ENCODE data around the gene B3GNT9. TPM values are rescaled to one million over a fixed set of nuclear protein-coding genes. Genes with fewer than 3 reads are reported as not detected.

The B3GNT9 gene
- total RNA-seq, 1 experiment from 2014 or later, result 3.8 TPM

DNA sequence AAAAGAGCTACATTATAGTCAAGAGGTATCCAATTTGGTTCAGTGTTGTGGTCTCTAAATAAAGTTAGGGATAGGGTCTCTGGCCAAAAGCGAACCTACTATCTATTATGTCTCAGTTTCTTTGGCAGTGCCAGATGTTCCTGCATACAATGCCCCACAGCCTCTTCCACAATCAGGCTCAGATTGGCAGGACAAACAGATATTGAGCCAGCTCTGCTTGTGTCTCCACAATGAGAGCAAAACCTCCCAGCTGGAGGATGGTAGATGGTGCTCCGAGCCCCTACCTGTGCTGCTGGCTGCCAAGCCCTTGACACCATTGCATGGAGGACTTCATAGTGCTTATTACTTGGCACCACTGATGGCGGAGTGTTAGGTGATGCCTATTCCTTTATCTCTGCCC is 21.4 kb downstream of the B3GNT9 start:
- H3K27me3 ChIP-seq (ENCODE audit: insufficient read depth, low read length), result no peaks in the 10 kb centered on the region
- no peaks in the 10 kb centered on the region for H3K4me1 ChIP-seq (ENCODE audit: control insufficient read depth in 1 of 2, insufficient read depth in 2 of 2, low read length in 2 of 2)
- BruUV-seq (replicated peaks), result no TSS peak
- ChIA-PET CTCF (no interaction called here), POLR2A (no interaction called here), RAD21 (ENCODE audit: low non-redundant PET in 1 of 2, low total read pairs in 2 of 2, uncharacterized antibody in 2 of 2, unreplicated experiment in 2 of 2) (no interaction called here)
- H3K9me2 ChIP-seq (ENCODE audit: insufficient read depth), result no peaks in the 10 kb centered on the region
- H3K79me2 ChIP-seq (ENCODE audit: insufficient read depth, low read length), result 0 out of 2 replicates have a peak, but pooled peaks cover 3% of the 10 kb centered on the region
- no peak for TF ChIP-seq JUND (IDR thresholded peaks at IDR 0.05)
- TF ChIP-seq ZFX (IDR thresholded peaks at IDR 0.05), result no peak
- TF ChIP-seq RAD21 (IDR thresholded peaks at IDR 0.05; ENCODE audit: low read depth), result no peak
- TF ChIP-seq CBX3 (IDR thresholded peaks at IDR 0.05; ENCODE audit: low read depth), result no peak
- no peak for TF ChIP-seq SIN3A (IDR thresholded peaks at IDR 0.05; ENCODE audit: low read depth)
- no peak for TF ChIP-seq EZH2 (IDR thresholded peaks at IDR 0.05)
- TF ChIP-seq SP1 (IDR thresholded peaks at IDR 0.05; ENCODE audit: low read depth), result no peak
- TF ChIP-seq ELF1 (IDR thresholded peaks at IDR 0.05; ENCODE audit: borderline replicate concordance, low read depth), result no peak
- TF ChIP-seq EGR1 (IDR thresholded peaks at IDR 0.05; ENCODE audit: low read depth), result no peak
- no peaks in the 10 kb centered on the region for H4K20me1 ChIP-seq (ENCODE audit: insufficient read depth)
- H3K9me3 ChIP-seq (ENCODE audit: control insufficient read depth in 1 of 2, insufficient read depth in 1 of 2, low read depth in 1 of 2, low read length in 2 of 2), result no peaks in the 10 kb centered on the region
- H3K36me3 ChIP-seq (ENCODE audit: control insufficient read depth in 1 of 2, insufficient read depth in 2 of 2, low read length in 2 of 2), result peaks cover 14 to 24% of the 10 kb centered on the region in 2 experiments; a peak in 3 of 4 replicates
- H2AFZ ChIP-seq (ENCODE audit: low read depth, low read length, poor library complexity, severe bottlenecking), result no peak overlapping the region
- H3K27ac ChIP-seq (ENCODE audit: low read depth, low read length), result no peak overlapping the region
- no peak overlapping the region for H3K4me3 ChIP-seq (replicated peaks in 1 of 2; ENCODE audit: low read depth in 1 of 2, low read length in 2 of 2)
- H3K4me2 ChIP-seq (ENCODE audit: low read length), result no peak overlapping the region
- ATAC-seq (no peak), DNase-seq (ENCODE audit: low read depth, low spot score) (no peak)
- no peak overlapping the region for H3K9ac ChIP-seq (ENCODE audit: low read length)
- intact Hi-C loops (cut with micrococcal nuclease), result no loop called here

DNA sequence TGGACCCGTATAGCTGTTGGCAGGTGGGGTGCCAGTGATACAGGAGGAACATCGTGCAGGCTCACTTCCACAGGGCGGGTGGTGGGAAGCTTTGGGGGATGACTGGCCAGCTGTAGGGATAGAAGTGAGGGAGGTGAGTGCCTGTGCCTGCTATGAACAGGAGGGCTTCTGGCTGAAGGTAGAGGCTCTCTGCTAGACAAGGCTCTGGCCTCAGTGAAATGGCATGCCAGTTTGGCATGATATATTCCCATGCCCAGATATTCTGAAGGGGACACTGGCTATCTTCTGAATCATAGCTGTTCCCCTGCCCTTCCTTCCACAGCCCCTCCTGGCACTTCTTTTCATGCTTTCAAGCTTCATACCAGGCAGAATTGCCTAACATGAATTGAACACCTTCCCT is 21.9 kb downstream of the B3GNT9 start:
- TF ChIP-seq SP1 (IDR thresholded peaks at IDR 0.05; ENCODE audit: low read depth) (no peak), CBX3 (IDR thresholded peaks at IDR 0.05; ENCODE audit: low read depth) (no peak), YY1 (IDR thresholded peaks at IDR 0.05; ENCODE audit: extremely low read depth, insufficient replicate concordance, low read depth, low read length) (no peak), ZNF274 (IDR thresholded peaks at IDR 0.05; ENCODE audit: low read depth, low read length) (no peak), SRF (IDR thresholded peaks at IDR 0.05; ENCODE audit: low read depth) (no peak), EZH2phosphoT487 (IDR thresholded peaks at IDR 0.05; ENCODE audit: borderline replicate concordance) (no peak), SIN3A (IDR thresholded peaks at IDR 0.05; ENCODE audit: low read depth) (no peak)
- TF ChIP-seq, protein P1, sequence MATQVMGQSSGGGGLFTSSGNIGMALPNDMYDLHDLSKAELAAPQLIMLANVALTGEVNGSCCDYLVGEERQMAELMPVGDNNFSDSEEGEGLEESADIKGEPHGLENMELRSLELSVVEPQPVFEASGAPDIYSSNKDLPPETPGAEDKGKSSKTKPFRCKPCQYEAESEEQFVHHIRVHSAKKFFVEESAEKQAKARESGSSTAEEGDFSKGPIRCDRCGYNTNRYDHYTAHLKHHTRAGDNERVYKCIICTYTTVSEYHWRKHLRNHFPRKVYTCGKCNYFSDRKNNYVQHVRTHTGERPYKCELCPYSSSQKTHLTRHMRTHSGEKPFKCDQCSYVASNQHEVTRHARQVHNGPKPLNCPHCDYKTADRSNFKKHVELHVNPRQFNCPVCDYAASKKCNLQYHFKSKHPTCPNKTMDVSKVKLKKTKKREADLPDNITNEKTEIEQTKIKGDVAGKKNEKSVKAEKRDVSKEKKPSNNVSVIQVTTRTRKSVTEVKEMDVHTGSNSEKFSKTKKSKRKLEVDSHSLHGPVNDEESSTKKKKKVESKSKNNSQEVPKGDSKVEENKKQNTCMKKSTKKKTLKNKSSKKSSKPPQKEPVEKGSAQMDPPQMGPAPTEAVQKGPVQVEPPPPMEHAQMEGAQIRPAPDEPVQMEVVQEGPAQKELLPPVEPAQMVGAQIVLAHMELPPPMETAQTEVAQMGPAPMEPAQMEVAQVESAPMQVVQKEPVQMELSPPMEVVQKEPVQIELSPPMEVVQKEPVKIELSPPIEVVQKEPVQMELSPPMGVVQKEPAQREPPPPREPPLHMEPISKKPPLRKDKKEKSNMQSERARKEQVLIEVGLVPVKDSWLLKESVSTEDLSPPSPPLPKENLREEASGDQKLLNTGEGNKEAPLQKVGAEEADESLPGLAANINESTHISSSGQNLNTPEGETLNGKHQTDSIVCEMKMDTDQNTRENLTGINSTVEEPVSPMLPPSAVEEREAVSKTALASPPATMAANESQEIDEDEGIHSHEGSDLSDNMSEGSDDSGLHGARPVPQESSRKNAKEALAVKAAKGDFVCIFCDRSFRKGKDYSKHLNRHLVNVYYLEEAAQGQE (IDR thresholded peaks at IDR 0.05; ENCODE audit: low read depth), result no peak
- TF ChIP-seq, protein P2, sequence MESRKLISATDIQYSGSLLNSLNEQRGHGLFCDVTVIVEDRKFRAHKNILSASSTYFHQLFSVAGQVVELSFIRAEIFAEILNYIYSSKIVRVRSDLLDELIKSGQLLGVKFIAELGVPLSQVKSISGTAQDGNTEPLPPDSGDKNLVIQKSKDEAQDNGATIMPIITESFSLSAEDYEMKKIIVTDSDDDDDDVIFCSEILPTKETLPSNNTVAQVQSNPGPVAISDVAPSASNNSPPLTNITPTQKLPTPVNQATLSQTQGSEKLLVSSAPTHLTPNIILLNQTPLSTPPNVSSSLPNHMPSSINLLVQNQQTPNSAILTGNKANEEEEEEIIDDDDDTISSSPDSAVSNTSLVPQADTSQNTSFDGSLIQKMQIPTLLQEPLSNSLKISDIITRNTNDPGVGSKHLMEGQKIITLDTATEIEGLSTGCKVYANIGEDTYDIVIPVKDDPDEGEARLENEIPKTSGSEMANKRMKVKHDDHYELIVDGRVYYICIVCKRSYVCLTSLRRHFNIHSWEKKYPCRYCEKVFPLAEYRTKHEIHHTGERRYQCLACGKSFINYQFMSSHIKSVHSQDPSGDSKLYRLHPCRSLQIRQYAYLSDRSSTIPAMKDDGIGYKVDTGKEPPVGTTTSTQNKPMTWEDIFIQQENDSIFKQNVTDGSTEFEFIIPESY (IDR thresholded peaks at IDR 0.05; ENCODE audit: extremely low read depth, insufficient replicate concordance, low read length), result no peak
- Histone ChIP-seq H3K36me3 (ENCODE audit: control insufficient read depth in 1 of 2, insufficient read depth in 2 of 2, low read length in 2 of 2) (peaks cover 14 to 18% of the 10 kb centered on the region in 2 experiments; a peak in 3 of 4 replicates), H3K4me3 (replicated peaks in 1 of 2; ENCODE audit: low read depth in 1 of 2, low read length in 2 of 2) (no peak overlapping the region), H3K27me3 (ENCODE audit: insufficient read depth, low read length) (no peaks in the 10 kb centered on the region), H3K27ac (ENCODE audit: low read depth, low read length) (no peak overlapping the region), H3K9ac (ENCODE audit: low read length) (no peak overlapping the region), H3K4me1 (ENCODE audit: control insufficient read depth in 1 of 2, insufficient read depth in 2 of 2, low read length in 2 of 2) (no peaks in the 10 kb centered on the region), H2AFZ (ENCODE audit: low read depth, low read length, poor library complexity, severe bottlenecking) (no peak overlapping the region), H3K4me2 (ENCODE audit: low read length) (no peak overlapping the region), H3K79me2 (ENCODE audit: insufficient read depth, low read length) (0 out of 2 replicates have a peak, but pooled peaks cover 3% of the 10 kb centered on the region), H3K9me3 (ENCODE audit: control insufficient read depth in 1 of 2, insufficient read depth in 1 of 2, low read depth in 1 of 2, low read length in 2 of 2) (no peaks in the 10 kb centered on the region), H4K20me1 (ENCODE audit: insufficient read depth) (no peaks in the 10 kb centered on the region), H3K9me2 (ENCODE audit: insufficient read depth) (no peaks in the 10 kb centered on the region)
- no TSS peak for BruUV-seq (replicated peaks)
- ChIA-PET POLR2A (no interaction called here), CTCF (no interaction called here), RAD21 (ENCODE audit: low non-redundant PET in 1 of 2, low total read pairs in 2 of 2, uncharacterized antibody in 2 of 2, unreplicated experiment in 2 of 2) (no interaction called here)
- intact Hi-C loops (cut with micrococcal nuclease), result no loop called here
- no peak for ATAC-seq
- DNase-seq (ENCODE audit: low read depth, low spot score), result no peak

Data from HCT116 (cell line).